DND-41 (cell line): ENCODE data around the gene TMEM238.

ENCODE experiments used
- EZH2 ChIP-seq: IDR thresholded peaks from 3 replicates; pipeline ENCODE4 v1.6.1; 2012; ENCODE audit warnings: borderline replicate concordance, low read depth, mild to moderate bottlenecking, moderate library complexity, low read length, inconsistent platforms; ENCODE audit not compliant: severe bottlenecking
- TF ChIP-seq, protein P1 (sequence below): IDR thresholded peaks from 2 replicates; pipeline ENCODE4 v1.5.1; 2012; ENCODE audit warnings: borderline replicate concordance, low read length, moderate library complexity, mild to moderate bottlenecking; ENCODE audit not compliant: poor library complexity, severe bottlenecking; ENCODE audit errors: extremely low read depth

DNA sequence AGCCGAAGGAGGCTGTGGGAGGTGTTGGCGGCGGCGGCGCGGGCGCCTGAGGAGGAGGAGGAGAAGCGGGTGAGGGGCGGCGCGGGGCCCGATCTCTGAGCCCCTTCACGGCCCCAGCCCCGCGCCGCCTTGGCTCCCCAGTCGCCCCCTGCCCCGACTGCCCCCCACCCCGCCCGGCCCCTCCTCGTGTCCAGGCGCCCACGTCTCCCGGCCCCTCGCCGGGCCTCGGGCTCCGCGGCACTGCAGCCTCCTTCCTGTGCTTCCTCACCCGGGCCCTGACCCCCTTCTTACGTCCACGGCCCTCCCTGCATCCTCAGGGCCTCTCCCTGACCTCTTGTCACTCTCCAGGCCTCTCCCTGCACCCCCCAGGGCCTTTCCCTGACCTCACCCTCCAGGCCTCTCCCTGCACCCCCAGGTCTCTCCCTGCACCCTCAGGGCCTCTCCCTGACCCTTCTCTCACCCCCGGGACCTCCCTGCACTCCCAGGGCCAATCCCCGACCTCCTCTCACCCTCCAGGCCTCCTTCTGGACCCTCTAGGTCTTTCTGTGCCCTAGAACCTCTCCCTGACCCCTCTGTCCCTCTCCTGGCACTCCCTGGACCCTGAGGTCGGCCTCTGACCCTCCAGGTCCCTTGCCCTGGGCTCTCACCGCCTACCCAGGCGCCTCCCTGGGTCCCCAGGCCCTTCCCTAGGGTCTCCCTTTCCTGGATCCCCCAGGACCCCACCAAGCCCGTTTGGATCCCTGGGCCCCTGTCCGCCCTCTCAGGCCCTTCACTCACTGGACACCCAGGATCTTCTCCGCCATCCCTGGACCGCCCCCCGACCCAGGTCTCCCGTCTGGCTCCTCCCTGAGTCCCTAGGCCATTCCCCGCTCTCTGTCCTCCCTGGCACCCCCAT, 44.0 kb downstream of the TMEM238 start:
- TF ChIP-seq EZH2: no peak
- TF ChIP-seq, protein P1, sequence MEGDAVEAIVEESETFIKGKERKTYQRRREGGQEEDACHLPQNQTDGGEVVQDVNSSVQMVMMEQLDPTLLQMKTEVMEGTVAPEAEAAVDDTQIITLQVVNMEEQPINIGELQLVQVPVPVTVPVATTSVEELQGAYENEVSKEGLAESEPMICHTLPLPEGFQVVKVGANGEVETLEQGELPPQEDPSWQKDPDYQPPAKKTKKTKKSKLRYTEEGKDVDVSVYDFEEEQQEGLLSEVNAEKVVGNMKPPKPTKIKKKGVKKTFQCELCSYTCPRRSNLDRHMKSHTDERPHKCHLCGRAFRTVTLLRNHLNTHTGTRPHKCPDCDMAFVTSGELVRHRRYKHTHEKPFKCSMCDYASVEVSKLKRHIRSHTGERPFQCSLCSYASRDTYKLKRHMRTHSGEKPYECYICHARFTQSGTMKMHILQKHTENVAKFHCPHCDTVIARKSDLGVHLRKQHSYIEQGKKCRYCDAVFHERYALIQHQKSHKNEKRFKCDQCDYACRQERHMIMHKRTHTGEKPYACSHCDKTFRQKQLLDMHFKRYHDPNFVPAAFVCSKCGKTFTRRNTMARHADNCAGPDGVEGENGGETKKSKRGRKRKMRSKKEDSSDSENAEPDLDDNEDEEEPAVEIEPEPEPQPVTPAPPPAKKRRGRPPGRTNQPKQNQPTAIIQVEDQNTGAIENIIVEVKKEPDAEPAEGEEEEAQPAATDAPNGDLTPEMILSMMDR: no peak
